Measurements from ENCODE around the gene YPEL1. TPM values are rescaled to one million over a fixed set of nuclear protein-coding genes. Genes with fewer than 3 reads are reported as not detected.

Gene YPEL1
- total RNA-seq, 6 experiments from 2014 or later, result 1.0 to 11.2 (median 2.7) TPM

DNA sequence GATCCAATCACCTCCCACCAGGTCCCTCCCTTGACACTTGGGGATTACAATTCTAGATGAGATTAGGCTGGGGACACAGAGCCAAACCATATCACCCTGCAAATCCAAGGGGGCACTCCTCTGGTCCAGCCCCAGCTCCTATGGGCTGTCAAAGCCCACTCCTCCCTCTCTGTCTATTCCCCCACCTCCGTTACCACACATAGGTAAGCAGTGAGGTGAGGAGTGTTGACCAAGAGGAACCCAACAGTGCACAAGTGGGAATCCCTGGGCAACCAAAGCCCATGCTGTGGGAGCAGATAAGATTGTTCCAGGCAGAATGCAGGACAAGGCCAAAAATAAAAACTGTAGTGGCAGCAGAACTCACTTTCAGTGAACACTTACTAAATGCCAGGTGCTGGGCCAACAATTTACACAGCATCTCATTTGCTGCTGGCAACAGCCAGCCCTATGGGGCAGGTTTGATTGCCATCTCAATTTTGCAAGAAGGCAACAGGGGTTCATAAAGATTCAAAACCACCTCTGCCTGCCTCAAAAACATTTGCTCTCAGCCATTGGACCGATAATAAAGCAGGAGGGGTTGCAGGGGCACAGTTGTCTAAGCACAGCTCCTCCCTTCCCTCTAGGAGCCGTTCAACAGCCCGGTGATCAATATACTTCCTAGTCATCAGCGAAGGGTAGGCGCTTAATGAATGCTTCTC lies 84.6 kb downstream of the YPEL1 start:
- TF ChIP-seq POLR2A (IDR thresholded peaks at IDR 0.05) (no peak), CTCF (IDR thresholded peaks at IDR 0.05) (no peak)
- WGBS (ENCODE audit: insufficient coverage, low coverage, low lambda C conversion rate, missing lambda C conversion rate), result 40% methylated on average over 5 of the region's 6 CpGs
- Histone ChIP-seq H3K27me3 (no peaks in the 10 kb centered on the region), H3K27ac (no peak overlapping the region), H3K4me3 (peak overlapping the region in 2 of 3 donors; percentile 19 to 50), H3K9me3 (no peaks in the 10 kb centered on the region), H3K4me1 (peaks cover 0 to 21% (median 5%) of the 10 kb centered on the region in 4 donors), H3K36me3 (peaks cover 0 to 8% (median 2%) of the 10 kb centered on the region in 4 donors)
- ATAC-seq, result peak in 2 of 4 donors; percentile 2 to 4
- intact Hi-C loops (cut with DNase I), result no loop called here
- no peak for DNase-seq

GRCh38 chr22:21650280-21650679 lies 85.3 kb downstream of the YPEL1 start:
- Histone ChIP-seq H3K9me3 (no peaks in the 10 kb centered on the region), H3K27me3 (no peaks in the 10 kb centered on the region), H3K36me3 (peaks cover 0 to 8% (median 2%) of the 10 kb centered on the region in 4 donors), H3K4me3 (no peak overlapping the region), H3K27ac (no peak overlapping the region), H3K4me1 (peaks cover 0 to 21% (median 5%) of the 10 kb centered on the region in 4 donors)
- intact Hi-C loops (cut with DNase I), result no loop called here
- no peak for DNase-seq
- ATAC-seq, result no peak
- TF ChIP-seq POLR2A (IDR thresholded peaks at IDR 0.05) (no peak), CTCF (IDR thresholded peaks at IDR 0.05) (no peak)
- 91% methylated on average over 7 of the region's 7 CpGs for WGBS (ENCODE audit: insufficient coverage, low coverage, low lambda C conversion rate, missing lambda C conversion rate)

MicroRNA genes within 50 kb of the gene (microRNA counts, 767-probe panel; counts per million panel counts)
- microRNA hsa-miR-130b-3p, result 237 counts per million
- 237 counts per million for microRNA hsa-miR-301b

Small RNAs within 50 kb of the gene (microRNA-seq; reads per million reads assigned to microRNA genes)
- gene MIR130B (1,036 to 3,371 reads per million in 2 donors), gene MIR301B (2.9 to 8.4 reads per million in 2 donors)

Small RNAs within 50 kb of the gene (small RNA-seq; reads per million reads assigned to genes)
- gene MIR301B, result 1.7 to 3.6 reads per million in 2 experiments
- 0 reads per million in 2 experiments for gene RN7SL280P

Other genes starting within 250 kb of the YPEL1 start
- gene RIMBP3C, start 184.3 kb downstream of the YPEL1 start, total RNA-seq, result under 1 TPM in 3 of 6 experiments, not detected in 3; 0.07 to 0.12 (median 0.09) TPM
- 10 to 100 TPM; 16.8 to 34.4 (median 22.1) TPM for gene UBE2L3, start 168.1 kb downstream of the YPEL1 start, total RNA-seq
- 10 to 100 TPM in 2 of 6 experiments, 1 to 10 TPM in 4; 7.1 to 29.0 (median 7.8) TPM for gene YDJC, start 105.8 kb downstream of the YPEL1 start, total RNA-seq
- gene CCDC116, start 103.0 kb downstream of the YPEL1 start, total RNA-seq, result not detected
- 10 to 100 TPM; 33.1 to 85.7 (median 71.6) TPM for gene SDF2L1, start 93.5 kb downstream of the YPEL1 start, total RNA-seq
- gene PPIL2, start 69.8 kb downstream of the YPEL1 start, total RNA-seq, result 10 to 100 TPM; 18.9 to 24.2 (median 22.1) TPM
- gene MAPK1, start 131.9 kb upstream of the YPEL1 start, total RNA-seq, result 10 to 100 TPM; 43.4 to 75.0 (median 59.5) TPM
- gene PPM1F, start 217.1 kb upstream of the YPEL1 start, total RNA-seq, result 10 to 100 TPM in 4 of 6 experiments, 1 to 10 TPM in 2; 5.0 to 19.4 (median 12.8) TPM
- gene TOP3B, start 247.0 kb upstream of the YPEL1 start, total RNA-seq, result 10 to 100 TPM; 13.5 to 20.4 (median 15.6) TPM

Data from right lobe of liver (tissue), 6 donors.